ENCODE results near the gene EPHA6. TPM values are rescaled to one million over a fixed set of nuclear protein-coding genes. Genes with fewer than 3 reads are reported as not detected.

Gene EPHA6
- total RNA-seq, 1 experiment from 2014 or later, result 0.61 TPM

- H3K4me1 ChIP-seq (ENCODE audit: insufficient read depth, low read length), result peaks cover 2% of the 10 kb centered on the region; the same call in 1 of the 2 replicates
- no CpG with 5 or more reads among the region's 1 CpG for WGBS (ENCODE audit: extremely low coverage, insufficient read length, low lambda C conversion rate)
- Mint-ChIP-seq H3K4me3 (no peak overlapping the region), H3K27ac (peak overlapping the region in 2 of 3 experiments; percentile 15 to 27; a peak in 1 of 7 replicates), H3K4me1 (peaks cover 13 to 22% of the 10 kb centered on the region in 2 experiments), H3K27me3 (ENCODE audit: low read depth) (no peaks in the 10 kb centered on the region), H3K36me3 (ENCODE audit: insufficient read depth in 1 of 3, low read depth in 3 of 3) (peaks cover 0 to 12% (median 5%) of the 10 kb centered on the region in 3 experiments; a peak in 3 of 7 replicates), H3K9me3 (peaks cover 3 to 11% of the 10 kb centered on the region in 2 experiments; a peak in 4 of 5 replicates)
- no peak overlapping the region for H3K14ac ChIP-seq (ENCODE audit: insufficient read depth, low read length)
- no peak overlapping the region for H4K5ac ChIP-seq (ENCODE audit: insufficient read length, low read depth, low read length)
- H3K56ac ChIP-seq (ENCODE audit: insufficient read length, low read depth, low read length), result no peak overlapping the region
- H2BK5ac ChIP-seq (ENCODE audit: insufficient read length, low read length), result no peak overlapping the region
- no peak for TF ChIP-seq CTCF (conservative IDR thresholded peaks at IDR 0.05)
- H3K4ac ChIP-seq (ENCODE audit: low read depth, low read length), result no peak overlapping the region
- H3K23ac ChIP-seq (ENCODE audit: insufficient read length, low read depth, low read length), result no peak overlapping the region
- no peaks in the 10 kb centered on the region for H3K27me3 ChIP-seq (ENCODE audit: insufficient read depth, low read length)
- no peak overlapping the region for H2AFZ ChIP-seq (ENCODE audit: low read length)
- H4K20me1 ChIP-seq (ENCODE audit: control insufficient read depth, insufficient read depth, insufficient read length), result no peaks in the 10 kb centered on the region
- H2BK20ac ChIP-seq (ENCODE audit: low read depth, low read length, poor library complexity, severe bottlenecking), result no peak overlapping the region
- no peak overlapping the region for H2AK5ac ChIP-seq (ENCODE audit: insufficient read length, low read length)
- no peak overlapping the region for H4K8ac ChIP-seq (replicated peaks; ENCODE audit: insufficient read length, low read depth, low read length)
- H2BK120ac ChIP-seq (ENCODE audit: low read depth, low read length, poor library complexity, severe bottlenecking), result no peak overlapping the region
- H3K27ac ChIP-seq (ENCODE audit: insufficient read length, low read depth, low read length), result no peak overlapping the region
- H3K79me2 ChIP-seq (ENCODE audit: insufficient read depth, low read length), result no peaks in the 10 kb centered on the region
- H3K18ac ChIP-seq (ENCODE audit: insufficient read length, low read depth, low read length), result no peak overlapping the region
- H3K79me1 ChIP-seq (ENCODE audit: insufficient read depth, low read depth, low read length, poor library complexity, severe bottlenecking), result no peaks in the 10 kb centered on the region
- no peak overlapping the region for H3K9ac ChIP-seq (ENCODE audit: extremely low read depth, insufficient read length, low read length)
- no peak overlapping the region for H2BK12ac ChIP-seq (ENCODE audit: insufficient read length, low read depth, low read length)
- H4K91ac ChIP-seq (ENCODE audit: insufficient read length, low read depth, low read length), result no peak overlapping the region
- no peaks in the 10 kb centered on the region for H3K9me3 ChIP-seq (ENCODE audit: control insufficient read depth, low read depth, low read length)
- H3K23me2 ChIP-seq (ENCODE audit: insufficient read length, low read depth, low read length, poor library complexity, severe bottlenecking), result no peaks in the 10 kb centered on the region
- no peak overlapping the region for H2BK15ac ChIP-seq (ENCODE audit: low read depth, low read length)
- no peak overlapping the region for H3T11ph ChIP-seq (ENCODE audit: low read length)
- DNase-seq, result no peak
- no peak overlapping the region for H3K4me2 ChIP-seq (ENCODE audit: insufficient read depth, insufficient read length, low read length)
These were observed 414.6 kb downstream of the EPHA6 start for GRCh38 chr3:97228966-97229365.
